ENCODE measurements around the gene IGLL1.

The IGLL1 gene

GRCh38 chr22:23530766-23531282 is 49.3 kb downstream of the IGLL1 start:
- Histone ChIP-seq H3K27ac (ENCODE audit: poor library complexity, severe bottlenecking) (no peak overlapping the region), H3K36me3 (ENCODE audit: low read depth) (no peaks in the 10 kb centered on the region), H3K9me3 (ENCODE audit: severe bottlenecking) (no peaks in the 10 kb centered on the region), H3K4me1 (ENCODE audit: insufficient read depth, poor library complexity, severe bottlenecking) (no peaks in the 10 kb centered on the region), H3K4me3 (ENCODE audit: severe bottlenecking) (no peak overlapping the region), H3K27me3 (ENCODE audit: insufficient read depth, poor library complexity, severe bottlenecking) (no peaks in the 10 kb centered on the region)
- TF ChIP-seq, protein P1, sequence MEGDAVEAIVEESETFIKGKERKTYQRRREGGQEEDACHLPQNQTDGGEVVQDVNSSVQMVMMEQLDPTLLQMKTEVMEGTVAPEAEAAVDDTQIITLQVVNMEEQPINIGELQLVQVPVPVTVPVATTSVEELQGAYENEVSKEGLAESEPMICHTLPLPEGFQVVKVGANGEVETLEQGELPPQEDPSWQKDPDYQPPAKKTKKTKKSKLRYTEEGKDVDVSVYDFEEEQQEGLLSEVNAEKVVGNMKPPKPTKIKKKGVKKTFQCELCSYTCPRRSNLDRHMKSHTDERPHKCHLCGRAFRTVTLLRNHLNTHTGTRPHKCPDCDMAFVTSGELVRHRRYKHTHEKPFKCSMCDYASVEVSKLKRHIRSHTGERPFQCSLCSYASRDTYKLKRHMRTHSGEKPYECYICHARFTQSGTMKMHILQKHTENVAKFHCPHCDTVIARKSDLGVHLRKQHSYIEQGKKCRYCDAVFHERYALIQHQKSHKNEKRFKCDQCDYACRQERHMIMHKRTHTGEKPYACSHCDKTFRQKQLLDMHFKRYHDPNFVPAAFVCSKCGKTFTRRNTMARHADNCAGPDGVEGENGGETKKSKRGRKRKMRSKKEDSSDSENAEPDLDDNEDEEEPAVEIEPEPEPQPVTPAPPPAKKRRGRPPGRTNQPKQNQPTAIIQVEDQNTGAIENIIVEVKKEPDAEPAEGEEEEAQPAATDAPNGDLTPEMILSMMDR (IDR thresholded peaks at IDR 0.05; ENCODE audit: poor library complexity, severe bottlenecking): no peak
- DNase-seq (ENCODE audit: low spot score) (peak; percentile 31), ATAC-seq (ENCODE audit: low read depth) (no peak)

- no peak for DNase-seq (ENCODE audit: low spot score)
- H3K27ac ChIP-seq (ENCODE audit: poor library complexity, severe bottlenecking): no peak overlapping the region
- ATAC-seq (ENCODE audit: low read depth): no peak
- no peaks in the 10 kb centered on the region for H3K27me3 ChIP-seq (ENCODE audit: insufficient read depth, poor library complexity, severe bottlenecking)
- H3K4me1 ChIP-seq (ENCODE audit: insufficient read depth, poor library complexity, severe bottlenecking): no peaks in the 10 kb centered on the region
- no peak overlapping the region for H3K4me3 ChIP-seq (ENCODE audit: severe bottlenecking)
- H3K9me3 ChIP-seq (ENCODE audit: severe bottlenecking): no peaks in the 10 kb centered on the region
- TF ChIP-seq, protein P1 (IDR thresholded peaks at IDR 0.05; ENCODE audit: poor library complexity, severe bottlenecking): no peak
- no peaks in the 10 kb centered on the region for H3K36me3 ChIP-seq (ENCODE audit: low read depth)
These were observed 50.0 kb downstream of the IGLL1 start for GRCh38 chr22:23530106-23530505.

- no peaks in the 10 kb centered on the region for H3K4me1 ChIP-seq (ENCODE audit: insufficient read depth, poor library complexity, severe bottlenecking)
- H3K36me3 ChIP-seq (ENCODE audit: low read depth): no peaks in the 10 kb centered on the region
- H3K4me3 ChIP-seq (ENCODE audit: severe bottlenecking): no peak overlapping the region
- H3K27ac ChIP-seq (ENCODE audit: poor library complexity, severe bottlenecking): no peak overlapping the region
- DNase-seq (ENCODE audit: low spot score) (peak; percentile 31), ATAC-seq (ENCODE audit: low read depth) (no peak)
- no peaks in the 10 kb centered on the region for H3K27me3 ChIP-seq (ENCODE audit: insufficient read depth, poor library complexity, severe bottlenecking)
- TF ChIP-seq, protein P1 (IDR thresholded peaks at IDR 0.05; ENCODE audit: poor library complexity, severe bottlenecking): no peak
- H3K9me3 ChIP-seq (ENCODE audit: severe bottlenecking): no peaks in the 10 kb centered on the region
These were observed 50.7 kb downstream of the IGLL1 start for GRCh38 chr22:23529166-23530103.

- ATAC-seq (ENCODE audit: low read depth) (no peak), DNase-seq (ENCODE audit: low spot score) (no peak)
- H3K27me3 ChIP-seq (ENCODE audit: insufficient read depth, poor library complexity, severe bottlenecking): no peaks in the 10 kb centered on the region
- TF ChIP-seq, protein P1 (IDR thresholded peaks at IDR 0.05; ENCODE audit: poor library complexity, severe bottlenecking): no peak
- H3K9me3 ChIP-seq (ENCODE audit: severe bottlenecking): no peaks in the 10 kb centered on the region
- no peak overlapping the region for H3K27ac ChIP-seq (ENCODE audit: poor library complexity, severe bottlenecking)
- H3K4me3 ChIP-seq (ENCODE audit: severe bottlenecking): no peak overlapping the region
- no peaks in the 10 kb centered on the region for H3K4me1 ChIP-seq (ENCODE audit: insufficient read depth, poor library complexity, severe bottlenecking)
- no peaks in the 10 kb centered on the region for H3K36me3 ChIP-seq (ENCODE audit: low read depth)
These were observed 51.9 kb downstream of the IGLL1 start for GRCh38 chr22:23527971-23528740.
